Brain microvascular endothelial cell (primary cell): ENCODE results near the gene ERI2.

ENCODE experiments used
- DNase-seq: peaks from one replicate; pipeline ENCODE4 v3.0.0-alpha.2; 2020
- H3K27ac ChIP-seq: fragments of 250-450 bp; sonication (Bioruptor Pico); 2 replicates; pipeline ENCODE4 v1.5.1; 2020; ENCODE audit warnings: mild to moderate bottlenecking, moderate library complexity
- H3K27me3 ChIP-seq: fragments of 250-450 bp; sonication (Bioruptor Pico); replicated peaks from 2 replicates; pipeline ENCODE4 v1.5.1; 2020; ENCODE audit warnings: mild to moderate bottlenecking
- H3K36me3 ChIP-seq: fragments of 250-450 bp; sonication (Bioruptor Pico); replicated peaks from 2 replicates; pipeline ENCODE4 v1.5.1; 2020; ENCODE audit warnings: mild to moderate bottlenecking
- H3K4me3 ChIP-seq: 2 replicates; pipeline ENCODE4 v1.5.1; 2011; ENCODE audit warnings: low read depth, mild to moderate bottlenecking, control low read depth, low read length, moderate library complexity
- CTCF ChIP-seq: IDR thresholded peaks from 2 replicates; pipeline ENCODE4 v1.5.1; 2011; ENCODE audit warnings: low read depth, mild to moderate bottlenecking, moderate library complexity, low read length, control low read depth, inconsistent platforms; ENCODE audit errors: missing control alignments
- in situ Hi-C: cut with HindIII; loops from 2 replicates; pipeline ENCODE4 v1.10.0; 2017; ENCODE audit warnings: low sequenced_read_pairs, low pct_ligation_motif_present

The ERI2 gene

GRCh38 chr16:20826039-20826566 is 19.8 kb upstream of the ERI2 start:
- Histone ChIP-seq H3K27ac (no peak overlapping the region), H3K27me3 (no peaks in the 10 kb centered on the region), H3K36me3 (no peaks in the 10 kb centered on the region), H3K4me3 (no peak overlapping the region)
- in situ Hi-C loops, result no loop called here
- no peak for TF ChIP-seq CTCF
- no peak for DNase-seq

DNA sequence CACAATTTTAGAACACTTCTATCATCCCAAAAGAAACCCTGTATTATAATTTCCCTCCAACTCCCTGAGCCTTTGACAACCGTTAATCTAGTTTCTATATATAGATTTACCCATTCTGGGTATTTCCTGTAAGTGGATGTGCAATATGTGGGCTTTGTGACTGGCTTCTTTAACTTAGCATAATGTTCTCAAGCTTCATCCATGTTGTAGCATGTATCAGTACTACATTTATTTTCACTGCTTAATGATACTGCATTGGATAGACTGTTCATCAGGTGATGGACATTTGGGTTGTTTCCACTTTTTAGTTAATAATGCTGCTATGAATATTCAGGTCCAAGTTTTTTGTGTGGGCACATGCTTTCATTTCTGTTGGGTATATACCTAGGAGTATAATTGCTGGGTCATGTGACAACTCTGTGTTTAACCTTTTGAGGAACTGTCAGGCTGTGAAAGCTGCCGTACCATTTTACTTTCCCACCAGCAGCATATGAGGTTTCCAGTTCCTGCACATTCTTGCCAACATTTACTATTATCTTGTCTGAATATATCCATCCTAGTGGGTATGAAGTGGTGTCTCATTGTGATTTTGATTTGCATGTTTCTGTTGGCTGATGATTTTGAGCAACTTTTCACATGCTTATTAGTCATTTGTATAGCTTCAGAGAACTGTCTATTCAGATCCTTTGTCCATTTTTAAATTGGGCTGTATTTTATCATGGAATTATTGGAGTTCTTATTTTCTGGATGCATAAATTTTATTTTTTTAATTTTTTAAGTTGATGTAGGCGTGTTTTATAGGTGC is 16.5 kb upstream of the ERI2 start:
- TF ChIP-seq CTCF, result no peak
- Histone ChIP-seq H3K36me3 (no peaks in the 10 kb centered on the region), H3K27me3 (no peaks in the 10 kb centered on the region), H3K4me3 (no peak overlapping the region), H3K27ac (no peak overlapping the region)
- no peak for DNase-seq
- in situ Hi-C loops, result no loop called here

- no peak for DNase-seq
- no peaks in the 10 kb centered on the region for H3K36me3 ChIP-seq
- in situ Hi-C loops, result no loop called here
- H3K27me3 ChIP-seq, result no peaks in the 10 kb centered on the region
- H3K4me3 ChIP-seq, result no peak overlapping the region
- H3K27ac ChIP-seq, result no peak overlapping the region
- no peak for TF ChIP-seq CTCF
Measured at GRCh38 chr16:20821682-20822081, 15.4 kb upstream of the ERI2 start.

GRCh38 chr16:20818929-20819585 is 12.8 kb upstream of the ERI2 start:
- Histone ChIP-seq H3K4me3 (no peak overlapping the region), H3K27ac (no peak overlapping the region), H3K36me3 (no peaks in the 10 kb centered on the region), H3K27me3 (no peaks in the 10 kb centered on the region)
- TF ChIP-seq CTCF, result no peak
- DNase-seq, result no peak
- in situ Hi-C loops, result no loop called here

DNA sequence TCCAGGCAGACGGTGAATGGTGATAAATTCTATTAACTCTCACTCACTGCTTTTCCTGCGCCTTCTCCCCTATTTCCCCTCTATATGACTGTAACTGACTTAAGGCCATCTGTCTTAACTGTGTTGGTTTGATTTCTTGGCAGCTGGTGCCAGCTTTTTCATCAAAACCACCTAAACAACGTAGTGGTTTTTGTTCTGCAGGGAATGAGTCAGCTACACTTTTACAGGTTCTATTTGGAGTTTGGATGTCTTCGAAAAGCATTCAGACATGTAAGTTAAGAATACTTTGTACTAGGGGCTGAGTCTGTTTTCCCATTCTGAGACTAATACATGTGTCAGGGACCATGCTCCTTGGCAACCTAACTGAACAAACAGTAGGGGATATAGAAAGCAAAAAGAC is 8.5 kb upstream of the ERI2 start:
- no peak overlapping the region for H3K27ac ChIP-seq
- no peaks in the 10 kb centered on the region for H3K27me3 ChIP-seq
- no peak for TF ChIP-seq CTCF
- no peak overlapping the region for H3K4me3 ChIP-seq
- no peaks in the 10 kb centered on the region for H3K36me3 ChIP-seq
- in situ Hi-C loops, result no loop called here
- DNase-seq, result no peak
